Prostate gland (tissue), 2 donors: ENCODE results near the gene CYP27A1. TPM values are rescaled to one million over a fixed set of nuclear protein-coding genes. Genes with fewer than 3 reads are reported as not detected.

Experiments used
- DNase-seq: peaks from one replicate; pipeline ENCODE4 v3.0.0-alpha.2; 2019; ENCODE audit warnings: low spot score
- H3K27ac ChIP-seq, 2 donors: fragments of 200-600 bp; sonication (generic); 2 replicates each; pipeline ENCODE4 v1.5.1; 2017 to 2019
- H3K27me3 ChIP-seq: fragments of 200-600 bp; sonication (generic); replicated peaks from 2 replicates; pipeline ENCODE4 v1.5.1; 2019; ENCODE audit not compliant: insufficient read depth
- H3K36me3 ChIP-seq, 2 donors: fragments of 200-600 bp; sonication (generic); 1 replicate in 1 of 2; 2 replicates in 1 of 2; pipeline versions ENCODE4 v1.5.1 to v1.8.1; 2017 to 2019
- H3K4me1 ChIP-seq: fragments of 200-600 bp; sonication (generic); replicated peaks from 2 replicates; pipeline ENCODE4 v1.5.1; 2019
- H3K4me3 ChIP-seq, 2 donors: fragments of 200-600 bp; sonication (generic); 2 replicates each; pipeline ENCODE4 v1.5.1; 2017 to 2019
- H3K9me3 ChIP-seq: fragments of 200-600 bp; sonication (generic); 2 replicates; pipeline ENCODE4 v1.5.1; 2017
- CTCF ChIP-seq, 4 experiments: fragments of 200-600 bp in 2 of 4; fragments of 450-650 bp in 2 of 4; sonication (generic) in 2 of 4; IDR thresholded peaks; 1 replicate in 3 of 4; 2 replicates in 1 of 4; pipeline ENCODE4 v1.5.1; 2016 to 2019; ENCODE audit warnings: antibody characterized with exemption in 4 of 4, mild to moderate bottlenecking in 2 of 4, moderate library complexity in 2 of 4
- POLR2A ChIP-seq: fragments of 450-650 bp; IDR thresholded peaks from one replicate; pipeline ENCODE4 v1.6.1; 2016; ENCODE audit warnings: antibody characterized with exemption, mild to moderate bottlenecking
- POLR2AphosphoS5 ChIP-seq: sonication (generic); formaldehyde crosslinking; IDR thresholded peaks from one replicate; pipeline ENCODE4 v1.6.1; 2017; ENCODE audit warnings: antibody characterized with exemption
- WGBS: methylation state at CpG from one replicate; pipeline ENCODE4 v1.1.5; 2018; 5-methylcytosine and 5-hydroxymethylcytosine counted together
- intact Hi-C: fragments of 100-400 bp; cut with DNase I; formaldehyde crosslinking; loops from one replicate; pipeline ENCODE4 v1.14.2; 2022
- total RNA-seq, 2 donors: library from RNA; depleted of rRNA; stranded (reverse); fragments of >200 nt; gene quantifications; one replicate each; pipeline ENCODE4 v1.1.0, GENCODE V29; 2016

CYP27A1 gene
- total RNA-seq, 2 donors from 2014 or later: 97.7 to 98.3 TPM

- no peak for TF ChIP-seq POLR2AphosphoS5
- no peak for TF ChIP-seq CTCF (IDR thresholded peaks at IDR 0.05)
- TF ChIP-seq POLR2A: no peak
- Histone ChIP-seq H3K27ac (no peak overlapping the region), H3K27me3 (no peaks in the 10 kb centered on the region), H3K9me3 (no peaks in the 10 kb centered on the region), H3K36me3 (no peaks in the 10 kb centered on the region), H3K4me1 (no peaks in the 10 kb centered on the region), H3K4me3 (no peak overlapping the region)
- no peak for DNase-seq
- 47% methylated on average over 1 of the region's 1 CpG for WGBS
- intact Hi-C loops: no loop called here
These were observed 76.1 kb downstream of the CYP27A1 start for GRCh38 chr2:218858138-218858445.

- no peaks in the 10 kb centered on the region for H3K27me3 ChIP-seq
- no peak for TF ChIP-seq CTCF (IDR thresholded peaks at IDR 0.05)
- intact Hi-C loops: no loop called here
- no peaks in the 10 kb centered on the region for H3K4me1 ChIP-seq
- 9% methylated on average over 51 of the region's 51 CpGs for WGBS
- H3K36me3 ChIP-seq: no peaks in the 10 kb centered on the region
- H3K4me3 ChIP-seq: peak overlapping the region; percentile 24 to 41
- H3K27ac ChIP-seq: no peak overlapping the region
- DNase-seq: no peak
- H3K9me3 ChIP-seq: no peaks in the 10 kb centered on the region
These were observed 77.0 kb downstream of the CYP27A1 start for GRCh38 chr2:218858671-218859555.

- intact Hi-C loops: no loop called here
- H3K27ac ChIP-seq: no peak within 1 kb of the TSS
- no peak for DNase-seq
- TF ChIP-seq CTCF (IDR thresholded peaks at IDR 0.05): no peak
- TF ChIP-seq POLR2A: no peak
- no peak for TF ChIP-seq POLR2AphosphoS5
- H3K4me3 ChIP-seq: peak within 1 kb of the TSS; percentile 24 to 41
- no peaks in the 10 kb centered on the region for H3K27me3 ChIP-seq
- 4% methylated on average over 31 of the region's 64 CpGs for WGBS
- H3K36me3 ChIP-seq: no peaks in the 10 kb centered on the region
- no peaks in the 10 kb centered on the region for H3K4me1 ChIP-seq
- no peaks in the 10 kb centered on the region for H3K9me3 ChIP-seq
These were observed 77.6 kb downstream of the CYP27A1 start, which contains the start of gene WNT6 for GRCh38 chr2:218859556-218859987. Gene WNT6 (plus strand): TSS chr2:218859805. CDS start chr2:218860038, 233 bp downstream.

- Histone ChIP-seq H3K4me3 (peak overlapping the region; percentile 24 to 41), H3K4me1 (no peaks in the 10 kb centered on the region), H3K36me3 (no peaks in the 10 kb centered on the region), H3K27me3 (no peaks in the 10 kb centered on the region), H3K27ac (no peak overlapping the region), H3K9me3 (no peaks in the 10 kb centered on the region)
- 2% methylated on average over 45 of the region's 47 CpGs for WGBS
- no peak for TF ChIP-seq POLR2AphosphoS5
- no peak for TF ChIP-seq CTCF (IDR thresholded peaks at IDR 0.05)
- no peak for TF ChIP-seq POLR2A
- no peak for DNase-seq
- intact Hi-C loops: no loop called here
These were observed 78.3 kb downstream of the CYP27A1 start for GRCh38 chr2:218859988-218860831.
